ENCODE data around the gene SLC47A2.

Gene SLC47A2

DNA sequence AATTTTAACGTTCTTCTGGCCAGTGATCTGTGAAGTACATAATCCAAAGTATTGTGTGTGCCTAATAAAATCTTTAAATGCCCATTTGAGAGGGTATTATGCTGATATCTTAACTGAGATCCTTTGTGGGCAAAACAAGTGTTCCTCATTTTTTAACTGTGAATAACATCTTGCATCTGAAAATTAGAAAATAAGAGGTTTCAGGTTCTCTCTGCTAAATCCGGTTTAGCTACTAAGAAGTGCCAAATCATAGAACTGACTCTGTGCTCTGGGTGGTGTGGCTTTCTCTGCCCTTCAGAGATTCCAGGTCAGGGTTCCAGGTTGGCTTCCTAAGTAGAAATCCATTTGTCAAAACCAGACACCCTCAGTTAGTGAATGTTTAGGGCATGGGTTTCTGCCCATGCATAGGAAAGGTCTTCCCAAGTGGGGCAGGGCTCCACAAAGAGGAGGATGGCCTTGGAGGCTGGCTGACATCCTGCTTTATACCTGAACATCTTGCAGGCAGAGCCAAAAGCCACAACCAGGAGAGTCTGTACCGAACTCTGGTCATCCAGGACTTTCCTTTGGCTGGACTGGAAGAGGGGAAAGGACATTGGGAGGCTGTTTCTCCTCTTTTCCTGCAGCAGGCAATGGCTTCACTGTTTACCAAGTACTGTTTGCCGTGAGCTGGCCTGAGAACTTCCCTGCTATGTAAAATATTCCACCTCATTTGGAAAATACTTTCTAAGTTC, 59.4 kb downstream of the SLC47A2 start:
- no peak for DNase-seq (ENCODE audit: low read depth, low spot score)
- no peak overlapping the region for H3K4me3 ChIP-seq (ENCODE audit: low read depth, low read length)
- TF ChIP-seq, protein P1, sequence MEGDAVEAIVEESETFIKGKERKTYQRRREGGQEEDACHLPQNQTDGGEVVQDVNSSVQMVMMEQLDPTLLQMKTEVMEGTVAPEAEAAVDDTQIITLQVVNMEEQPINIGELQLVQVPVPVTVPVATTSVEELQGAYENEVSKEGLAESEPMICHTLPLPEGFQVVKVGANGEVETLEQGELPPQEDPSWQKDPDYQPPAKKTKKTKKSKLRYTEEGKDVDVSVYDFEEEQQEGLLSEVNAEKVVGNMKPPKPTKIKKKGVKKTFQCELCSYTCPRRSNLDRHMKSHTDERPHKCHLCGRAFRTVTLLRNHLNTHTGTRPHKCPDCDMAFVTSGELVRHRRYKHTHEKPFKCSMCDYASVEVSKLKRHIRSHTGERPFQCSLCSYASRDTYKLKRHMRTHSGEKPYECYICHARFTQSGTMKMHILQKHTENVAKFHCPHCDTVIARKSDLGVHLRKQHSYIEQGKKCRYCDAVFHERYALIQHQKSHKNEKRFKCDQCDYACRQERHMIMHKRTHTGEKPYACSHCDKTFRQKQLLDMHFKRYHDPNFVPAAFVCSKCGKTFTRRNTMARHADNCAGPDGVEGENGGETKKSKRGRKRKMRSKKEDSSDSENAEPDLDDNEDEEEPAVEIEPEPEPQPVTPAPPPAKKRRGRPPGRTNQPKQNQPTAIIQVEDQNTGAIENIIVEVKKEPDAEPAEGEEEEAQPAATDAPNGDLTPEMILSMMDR (IDR thresholded peaks at IDR 0.05; ENCODE audit: low read depth, low read length): no peak
- in situ Hi-C loops (cut with HindIII; ENCODE audit: low sequenced_read_pairs): no loop called here

DNA sequence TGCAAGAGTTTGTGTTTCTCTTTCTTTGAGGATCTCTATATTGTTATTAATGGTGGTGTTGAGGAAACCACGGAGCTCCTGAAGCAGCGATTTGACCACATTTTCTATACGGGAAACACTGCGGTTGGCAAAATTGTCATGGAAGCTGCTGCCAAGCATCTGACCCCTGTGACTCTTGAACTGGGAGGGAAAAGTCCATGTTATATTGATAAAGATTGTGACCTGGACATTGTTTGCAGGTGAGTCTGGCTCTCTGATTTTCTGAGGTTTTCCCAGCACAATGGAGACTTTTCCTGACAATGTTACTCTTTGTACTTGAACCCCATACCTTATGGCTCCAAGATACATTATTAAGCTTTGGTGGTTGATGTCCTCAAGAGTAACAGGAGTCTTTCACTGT, 60.0 kb downstream of the SLC47A2 start:
- TF ChIP-seq, protein P1 (IDR thresholded peaks at IDR 0.05; ENCODE audit: low read depth, low read length): no peak
- in situ Hi-C loops (cut with HindIII; ENCODE audit: low sequenced_read_pairs): no loop called here

DNA sequence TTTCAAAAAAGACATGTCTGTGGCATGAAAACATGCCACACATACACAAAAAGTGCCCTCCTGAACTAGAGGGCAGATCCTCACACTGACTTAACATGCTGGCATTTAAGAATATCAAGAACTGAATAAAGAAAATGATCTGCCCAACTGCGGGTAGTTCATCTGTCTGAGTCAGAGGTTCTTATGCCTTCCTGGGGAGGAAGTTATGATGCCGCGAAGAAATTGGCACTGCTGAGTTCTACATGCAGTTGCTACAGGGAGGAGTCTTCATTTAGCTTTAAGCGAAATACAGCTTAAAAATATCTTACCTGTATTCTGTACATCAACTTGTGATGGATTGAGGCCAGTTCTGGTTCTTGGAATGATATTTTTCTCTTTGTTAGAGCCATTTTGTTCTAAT, 61.5 kb downstream of the SLC47A2 start:
- TF ChIP-seq, protein P1 (IDR thresholded peaks at IDR 0.05; ENCODE audit: low read depth, low read length): no peak
- in situ Hi-C loops (cut with HindIII; ENCODE audit: low sequenced_read_pairs): no loop called here
- H3K4me3 ChIP-seq (ENCODE audit: low read depth, low read length): no peak overlapping the region
- no peak for DNase-seq (ENCODE audit: low read depth, low spot score)

More for the DNA sequence above, 60.0 kb downstream of the SLC47A2 start:
- DNase-seq (ENCODE audit: low read depth, low spot score): no peak
- no peak overlapping the region for H3K4me3 ChIP-seq (ENCODE audit: low read depth, low read length)

DNA sequence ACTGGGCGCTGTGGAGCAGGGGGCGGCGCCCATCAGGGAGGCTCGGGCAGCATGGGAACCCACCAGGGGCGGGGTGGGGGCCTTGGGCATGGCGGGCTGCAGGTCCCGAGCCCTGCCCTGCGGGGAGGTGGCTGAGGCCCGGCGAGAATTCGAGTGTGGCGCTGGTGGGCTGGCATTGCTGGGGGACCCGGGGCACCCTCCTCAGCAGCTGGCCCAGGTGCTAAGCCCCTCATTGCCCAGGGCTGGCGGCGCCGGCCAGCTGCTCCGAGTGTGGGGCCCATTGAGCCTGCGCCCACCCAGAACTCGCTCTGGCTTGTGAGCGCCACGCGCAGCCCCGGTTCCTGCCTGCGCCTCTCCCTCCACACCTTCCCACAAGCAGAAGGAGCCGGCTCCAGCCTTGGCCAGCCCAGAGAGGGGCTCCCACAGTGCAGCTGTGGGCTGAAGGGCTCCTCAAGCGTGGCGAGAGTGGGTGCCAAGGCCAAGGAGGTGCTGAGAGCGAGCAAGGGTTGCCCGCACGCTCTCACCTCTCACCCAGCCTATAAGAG, 62.0 kb downstream of the SLC47A2 start:
- no peak overlapping the region for H3K4me3 ChIP-seq (ENCODE audit: low read depth, low read length)
- no peak for DNase-seq (ENCODE audit: low read depth, low spot score)
- TF ChIP-seq, protein P1 (IDR thresholded peaks at IDR 0.05; ENCODE audit: low read depth, low read length): no peak
- in situ Hi-C loops (cut with HindIII; ENCODE audit: low sequenced_read_pairs): no loop called here

DNA sequence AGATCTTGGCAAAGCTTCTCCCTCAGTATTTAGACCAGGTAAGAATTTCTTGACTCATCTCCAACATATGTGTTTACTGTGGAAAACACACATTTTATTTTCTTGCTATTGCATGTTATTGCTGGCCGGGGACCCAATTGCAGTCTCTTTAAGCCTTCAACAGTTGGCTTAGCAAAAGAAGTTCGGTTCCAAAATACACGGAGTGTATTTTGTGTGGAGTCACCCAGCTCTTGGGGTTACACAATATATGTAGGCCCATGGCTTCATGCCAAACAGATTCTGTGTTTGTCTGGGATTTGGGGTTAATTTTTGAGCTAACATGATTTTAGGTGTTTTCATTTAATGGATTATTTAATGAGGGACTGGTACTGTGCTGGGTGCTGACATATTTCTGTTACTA, 63.8 kb downstream of the SLC47A2 start:
- in situ Hi-C loops (cut with HindIII; ENCODE audit: low sequenced_read_pairs): no loop called here
- DNase-seq (ENCODE audit: low read depth, low spot score): no peak
- no peak overlapping the region for H3K4me3 ChIP-seq (ENCODE audit: low read depth, low read length)
- TF ChIP-seq, protein P1 (IDR thresholded peaks at IDR 0.05; ENCODE audit: low read depth, low read length): no peak

DNA sequence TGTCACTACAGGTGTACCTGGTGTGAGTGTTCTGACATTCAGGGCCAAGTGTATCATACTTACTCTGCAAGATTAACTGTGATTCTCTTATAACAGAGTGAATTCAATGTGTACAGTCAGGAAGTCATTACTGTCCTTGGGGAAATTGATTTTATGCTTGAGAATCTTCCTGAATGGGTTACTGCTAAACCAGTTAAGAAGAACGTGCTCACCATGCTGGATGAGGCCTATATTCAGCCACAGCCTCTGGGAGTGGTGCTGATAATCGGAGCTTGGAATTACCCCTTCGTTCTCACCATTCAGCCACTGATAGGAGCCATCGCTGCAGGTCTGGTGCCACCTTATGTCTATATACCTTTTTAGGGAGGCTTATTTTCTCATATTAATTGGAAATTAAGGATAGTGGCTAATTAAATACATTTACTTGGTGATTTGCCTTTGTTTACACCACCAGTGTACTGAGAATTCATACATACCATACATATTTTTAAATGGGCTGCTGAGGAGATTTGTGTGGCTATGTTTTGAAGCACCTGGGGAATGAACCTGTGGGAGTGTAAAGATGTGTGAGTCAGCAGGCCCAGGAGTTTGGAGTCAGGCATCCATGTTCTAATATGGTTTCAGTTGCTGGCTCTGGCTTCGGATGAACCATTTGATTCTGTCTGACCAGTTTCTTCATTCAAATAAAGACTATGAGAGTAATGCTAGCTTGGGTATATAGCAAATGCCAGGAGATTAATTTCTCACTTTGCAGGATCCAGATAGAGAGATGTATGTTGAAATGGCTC, 64.7 kb downstream of the SLC47A2 start:
- in situ Hi-C loops (cut with HindIII; ENCODE audit: low sequenced_read_pairs): no loop called here
- no peak overlapping the region for H3K4me3 ChIP-seq (ENCODE audit: low read depth, low read length)
- TF ChIP-seq, protein P1 (IDR thresholded peaks at IDR 0.05; ENCODE audit: low read depth, low read length): no peak
- DNase-seq (ENCODE audit: low read depth, low spot score): no peak

Data from astrocyte of the spinal cord (primary cell).